Urinary bladder (tissue), 4 donors: ENCODE results near the gene ASTL. TPM values are rescaled to one million over a fixed set of nuclear protein-coding genes. Genes with fewer than 3 reads are reported as not detected.

Source experiments
- DNase-seq: peaks from one replicate; pipeline ENCODE4 v3.0.0-alpha.2; 2015; ENCODE audit errors: extremely low spot score
- H3K27ac ChIP-seq: one replicate; pipeline ENCODE4 v1.5.1; 2013; ENCODE audit warnings: low read depth, mild to moderate bottlenecking, moderate library complexity
- H3K36me3 ChIP-seq: one replicate; pipeline ENCODE4 v1.6.1; 2013; ENCODE audit warnings: mild to moderate bottlenecking, moderate library complexity; ENCODE audit not compliant: insufficient read depth
- H3K4me1 ChIP-seq: one replicate; pipeline ENCODE4 v1.6.1; 2013; ENCODE audit warnings: mild to moderate bottlenecking, moderate library complexity; ENCODE audit not compliant: insufficient read depth
- H3K4me3 ChIP-seq: one replicate; pipeline ENCODE4 v1.5.1; 2013; ENCODE audit warnings: low read depth, low read length
- WGBS: extraction: QIAGEN DNeasy Blood & Tissue Kit; methylation state at CpG from one replicate; pipeline ENCODE4 v1.1.7; 2013; 5-methylcytosine and 5-hydroxymethylcytosine counted together
- polyA plus RNA-seq: library from polyadenylated mRNA; stranded (reverse); fragments of 200-250 nt; gene quantifications from one replicate; pipeline ENCODE4 v1.2.3, GENCODE V29; 2013
- total RNA-seq: library from RNA; depleted of rRNA; stranded (reverse); fragments of >200 nt; gene quantifications from one replicate; pipeline ENCODE4 v1.2.3, GENCODE V29; 2014
- donor health status: healthy with polysubstance abuse.
- donor health status: healthy.

ASTL gene
- total and polyA plus RNA-seq, 2 donors, result 0.09 to 0.85 TPM

DNA sequence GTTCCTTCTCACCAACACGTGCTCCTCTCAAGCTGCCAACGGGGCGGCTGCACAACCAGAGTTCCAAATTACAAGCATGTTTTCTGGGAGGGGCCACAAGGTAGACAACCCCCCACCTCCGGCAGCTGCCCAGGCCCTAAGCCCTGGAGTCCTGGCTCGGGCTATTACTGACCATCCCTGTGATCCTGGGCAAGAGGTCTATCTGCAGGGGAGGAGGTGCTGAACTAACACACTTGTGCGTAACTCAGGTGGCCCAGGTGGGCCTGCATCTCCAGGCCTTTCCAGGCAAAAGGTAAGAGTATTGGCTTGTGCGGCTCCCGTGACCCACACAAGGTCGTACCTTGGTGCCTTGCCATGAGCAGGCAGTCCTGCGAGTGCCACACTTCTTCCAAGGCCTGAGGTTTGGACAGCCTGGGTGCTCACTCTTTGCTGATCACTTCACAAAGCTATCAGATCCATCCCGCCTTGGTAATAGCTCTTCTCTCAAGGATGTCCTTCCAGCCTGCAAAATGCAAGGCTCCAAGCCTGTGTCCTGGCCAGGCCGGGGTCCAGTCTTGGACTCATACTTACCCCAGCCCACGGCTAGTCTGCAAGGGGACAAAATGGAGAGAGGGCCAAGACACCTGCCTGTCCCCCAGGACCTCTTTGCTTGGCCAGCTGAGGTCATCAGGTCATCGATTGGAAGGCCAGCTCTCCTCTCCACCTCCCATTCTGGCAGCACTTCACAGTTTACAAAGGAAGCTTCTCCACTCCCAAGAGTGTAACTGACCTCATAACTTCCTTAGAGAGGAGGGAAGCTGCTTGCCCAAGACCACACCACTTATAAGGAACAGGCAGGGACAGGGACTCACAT is 55.9 kb downstream of the ASTL start:
- WGBS, result 89% methylated on average over 14 of the region's 14 CpGs
- H3K4me3 ChIP-seq, result no peak overlapping the region
- no peaks in the 10 kb centered on the region for H3K4me1 ChIP-seq
- no peaks in the 10 kb centered on the region for H3K36me3 ChIP-seq
- no peak overlapping the region for H3K27ac ChIP-seq
- no peak for DNase-seq

DNA sequence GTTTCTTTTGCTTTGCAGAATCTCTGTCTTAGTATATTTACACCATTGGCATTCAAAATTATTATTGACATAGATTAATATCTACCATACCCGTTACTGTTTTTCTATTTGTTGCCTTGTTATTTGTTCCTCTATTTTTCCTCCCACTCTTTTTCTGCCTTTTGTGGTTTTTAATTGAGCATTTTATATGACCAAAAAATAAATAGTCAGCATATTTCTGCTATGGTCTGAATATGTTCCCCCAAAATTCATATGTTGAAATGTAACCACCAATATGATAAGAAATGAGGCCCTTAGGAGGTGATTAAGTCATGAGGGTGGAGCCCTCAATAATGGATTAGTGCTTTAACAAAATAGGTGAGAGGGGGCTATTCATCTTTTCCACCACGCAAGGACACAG is 57.3 kb downstream of the ASTL start:
- no peak overlapping the region for H3K27ac ChIP-seq
- H3K36me3 ChIP-seq, result no peaks in the 10 kb centered on the region
- no peak overlapping the region for H3K4me3 ChIP-seq
- WGBS, result 89% methylated on average over 2 of the region's 2 CpGs
- DNase-seq, result no peak
- no peaks in the 10 kb centered on the region for H3K4me1 ChIP-seq

DNA sequence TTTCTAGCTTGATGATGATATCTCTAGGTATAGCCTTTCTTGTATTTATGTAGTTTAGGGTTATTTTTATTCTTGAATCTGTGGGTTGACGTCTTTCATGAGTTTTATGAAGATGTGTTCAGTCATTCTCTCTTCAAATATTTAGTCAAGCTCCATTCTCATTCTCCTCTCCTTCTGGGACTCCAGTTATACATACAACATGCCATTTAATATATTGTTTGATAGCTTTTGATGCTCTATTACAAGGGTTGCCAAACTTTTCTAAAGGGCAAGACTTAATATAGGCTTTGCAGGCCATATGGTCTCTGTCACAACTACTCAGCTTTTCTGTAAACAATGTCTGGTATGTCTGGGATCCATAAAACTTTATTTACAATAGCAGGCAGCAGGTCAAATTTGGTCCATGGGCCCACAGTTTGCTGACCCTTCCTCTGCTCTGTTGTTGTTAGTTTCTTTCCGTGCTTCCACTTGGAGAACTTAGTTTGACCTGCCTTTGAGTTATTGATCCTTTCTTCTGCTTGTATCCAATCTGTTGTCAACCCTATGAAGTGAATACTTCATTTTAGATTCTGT is 63.0 kb downstream of the ASTL start:
- Histone ChIP-seq H3K4me3 (no peak overlapping the region), H3K27ac (no peak overlapping the region), H3K4me1 (no peaks in the 10 kb centered on the region), H3K36me3 (no peaks in the 10 kb centered on the region)
- WGBS, result 49% methylated on average over 2 of the region's 2 CpGs
- no peak for DNase-seq

DNA sequence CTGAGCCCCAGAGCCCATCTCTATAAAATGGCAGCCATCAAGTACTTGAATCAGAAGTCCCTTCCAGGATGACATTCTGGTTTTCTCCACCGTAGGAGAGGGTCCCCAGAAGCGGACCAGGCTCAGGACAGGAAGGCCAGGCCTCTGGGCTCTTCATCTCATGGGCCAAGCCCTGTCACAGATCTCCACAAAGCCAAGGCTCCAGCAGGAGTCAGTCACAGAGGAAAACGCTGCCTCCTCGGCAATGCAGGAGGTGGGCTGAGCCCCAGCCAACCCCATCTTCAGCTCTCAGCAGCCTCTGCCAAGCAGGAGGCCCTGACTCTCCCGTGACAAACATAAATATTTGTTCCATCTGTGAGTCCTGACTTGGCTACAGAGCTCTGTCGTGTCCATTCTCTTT is 64.1 kb downstream of the ASTL start:
- Histone ChIP-seq H3K4me3 (no peak overlapping the region), H3K4me1 (no peaks in the 10 kb centered on the region), H3K27ac (no peak overlapping the region), H3K36me3 (no peaks in the 10 kb centered on the region)
- WGBS, result 46% methylated on average over 6 of the region's 6 CpGs
- DNase-seq, result no peak

DNA sequence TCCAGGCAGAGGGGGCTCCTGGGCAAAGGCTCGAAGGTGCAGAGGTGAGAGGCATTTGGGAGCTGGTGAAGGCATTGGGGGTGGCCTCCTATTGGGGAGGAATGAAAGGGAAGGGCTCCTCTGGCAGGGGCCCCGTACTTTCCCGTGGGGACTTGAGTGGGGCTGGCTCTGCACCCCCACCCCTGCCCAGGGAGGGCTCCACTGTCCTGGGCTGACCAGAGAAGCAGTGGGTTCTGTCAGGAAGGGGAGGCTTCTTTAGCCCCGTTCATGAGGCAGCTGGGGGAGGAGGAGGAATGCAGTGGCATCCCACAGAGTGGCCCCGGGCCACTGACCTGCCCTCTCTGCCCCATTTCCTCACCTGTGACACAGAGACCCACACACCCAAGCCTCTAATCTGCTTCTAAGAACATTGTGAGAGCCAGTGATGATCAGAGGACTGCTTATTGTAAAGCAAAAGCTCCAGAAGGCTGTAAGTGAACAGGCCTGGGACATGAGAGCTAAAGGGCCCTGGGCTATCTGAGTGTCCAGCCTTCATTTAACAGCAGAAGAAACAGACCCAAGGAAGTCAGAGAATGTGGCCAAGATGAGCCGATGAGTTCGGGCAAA is 65.0 kb downstream of the ASTL start:
- no peak overlapping the region for H3K4me3 ChIP-seq
- WGBS, result 69% methylated on average over 7 of the region's 7 CpGs
- H3K4me1 ChIP-seq, result no peaks in the 10 kb centered on the region
- H3K27ac ChIP-seq, result no peak overlapping the region
- no peaks in the 10 kb centered on the region for H3K36me3 ChIP-seq
- DNase-seq, result no peak

Other genes with a start within 250 kb of the ASTL start
- gene ANKRD36C, start 146.7 kb downstream of the ASTL start, total RNA-seq, result 239 TPM
- gene ANKRD36C, start 146.7 kb downstream of the ASTL start, polyA plus RNA-seq, result 2.6 TPM
- gene GPAT2, start 103.6 kb downstream of the ASTL start, total RNA-seq, result 1.8 TPM
- 4.9 TPM for gene GPAT2, start 103.6 kb downstream of the ASTL start, polyA plus RNA-seq
- gene ADRA2B, start 21.9 kb downstream of the ASTL start, total RNA-seq, result 1.6 TPM
- gene ADRA2B, start 21.9 kb downstream of the ASTL start, polyA plus RNA-seq, result 1.2 TPM
- gene DUSP2, start 6.9 kb upstream of the ASTL start, total RNA-seq, result 18.5 TPM
- 18.1 TPM for gene DUSP2, start 6.9 kb upstream of the ASTL start, polyA plus RNA-seq
- gene STARD7, start 70.3 kb upstream of the ASTL start, total RNA-seq, result 80.7 TPM
- 49.4 TPM for gene STARD7, start 70.3 kb upstream of the ASTL start, polyA plus RNA-seq
- 13.4 TPM for gene TMEM127, start 127.5 kb upstream of the ASTL start, total RNA-seq
- 47.6 TPM for gene TMEM127, start 127.5 kb upstream of the ASTL start, polyA plus RNA-seq
- 52.4 TPM for gene CIAO1, start 127.7 kb upstream of the ASTL start, total RNA-seq
- 60.3 TPM for gene CIAO1, start 127.7 kb upstream of the ASTL start, polyA plus RNA-seq
- 58.3 TPM for gene SNRNP200, start 167.0 kb upstream of the ASTL start, total RNA-seq
- gene SNRNP200, start 167.0 kb upstream of the ASTL start, polyA plus RNA-seq, result 107 TPM
- gene ITPRIPL1, start 186.8 kb upstream of the ASTL start, total RNA-seq, result 3.3 TPM
- 0.99 TPM for gene ITPRIPL1, start 186.8 kb upstream of the ASTL start, polyA plus RNA-seq
- 6.5 TPM for gene NCAPH, start 197.3 kb upstream of the ASTL start, total RNA-seq
- 0.70 TPM for gene NCAPH, start 197.3 kb upstream of the ASTL start, polyA plus RNA-seq